IPS-NIHi11 (cell line): Measurements from ENCODE around the gene CAPZA2.
A peak's percentile ranks its signal among the peaks of the same experiment; 100 is the strongest.
"Not testable (repeated sequence)": the region's sequence is repeated elsewhere in the genome, so short reads cannot be mapped to it uniquely, and the experiment has no call there.

Source experiments
- DNase-seq: peaks from one replicate; pipeline ENCODE4 v3.0.0; 2012; ENCODE audit warnings: mixed read lengths, low spot score

The CAPZA2 gene

GRCh38 chr7:116862234-116862950, at the start of gene CAPZA2:
Gene CAPZA2, plus strand, starts transcription at chr7:116862587. Its CDS starts 25 bp downstream, at chr7:116862612.
- peak; percentile 100 for DNase-seq

GRCh38 chr7:116812860-116813259, 49.5 kb upstream of the CAPZA2 start:
- no peak for DNase-seq

GRCh38 chr7:116813371-116813770, 49.0 kb upstream of the CAPZA2 start:
- not testable (repeated sequence) for DNase-seq

- DNase-seq = no peak
These were observed 47.3 kb upstream of the CAPZA2 start for GRCh38 chr7:116815041-116815440.

- DNase-seq = no peak
These were observed 42.2 kb upstream of the CAPZA2 start for GRCh38 chr7:116820149-116820548.

- DNase-seq = not testable (repeated sequence)
These were observed 40.7 kb upstream of the CAPZA2 start for GRCh38 chr7:116821647-116822046.

GRCh38 chr7:116824449-116824848, 37.9 kb upstream of the CAPZA2 start:
- no peak for DNase-seq

GRCh38 chr7:116828281-116828680, 34.1 kb upstream of the CAPZA2 start:
- DNase-seq = no peak

- no peak for DNase-seq
These were observed 33.3 kb upstream of the CAPZA2 start for GRCh38 chr7:116829041-116829440.

GRCh38 chr7:116829493-116829892, 32.9 kb upstream of the CAPZA2 start:
- no peak for DNase-seq

GRCh38 chr7:116832692-116833091, 29.7 kb upstream of the CAPZA2 start:
- no peak for DNase-seq

- no peak for DNase-seq
These were observed 27.4 kb upstream of the CAPZA2 start for GRCh38 chr7:116834815-116835504.

- no peak for DNase-seq
These were observed 26.3 kb upstream of the CAPZA2 start for GRCh38 chr7:116836048-116836447.

GRCh38 chr7:116836911-116837310, 25.5 kb upstream of the CAPZA2 start:
- DNase-seq = no peak

GRCh38 chr7:116837586-116837985, 24.8 kb upstream of the CAPZA2 start:
- no peak for DNase-seq

GRCh38 chr7:116840256-116840655, 22.1 kb upstream of the CAPZA2 start:
- no peak for DNase-seq

GRCh38 chr7:116842371-116842770, 20.0 kb upstream of the CAPZA2 start:
- no peak for DNase-seq

GRCh38 chr7:116843378-116843777, 19.0 kb upstream of the CAPZA2 start:
- DNase-seq = no peak

- DNase-seq = no peak
These were observed 11.2 kb upstream of the CAPZA2 start for GRCh38 chr7:116851175-116851574.

- DNase-seq = no peak
These were observed 10.7 kb upstream of the CAPZA2 start for GRCh38 chr7:116851671-116852070.

GRCh38 chr7:116854132-116854531, 8.3 kb upstream of the CAPZA2 start:
- no peak for DNase-seq

- no peak for DNase-seq
These were observed 5.3 kb upstream of the CAPZA2 start for GRCh38 chr7:116857052-116857451.

GRCh38 chr7:116859323-116859722, 3.1 kb upstream of the CAPZA2 start:
- no peak for DNase-seq

GRCh38 chr7:116861717-116862116, 670 bp upstream of the CAPZA2 start:
- no peak for DNase-seq
